HCT116 (cell line): ENCODE measurements around the gene RNF114. TPM values are rescaled to one million over a fixed set of nuclear protein-coding genes. Genes with fewer than 3 reads are reported as not detected.

Source experiments
- ATAC-seq: fragments of 200-7000 bp; cut with Tn5 transposase; 2 replicates; pipeline ENCODE4 v1.9.1; 2020; ENCODE audit warnings: mild to moderate bottlenecking, moderate library complexity
- BruUV-seq: library from RNA; stranded (reverse); fragments of 400-500 nt; replicated peaks from 2 replicates; lab custom pipeline; 2021; lab: Mats Ljungman, UMichigan
- CTCF ChIA-PET: fragments of 300-600 bp; sonication (Branson Sonifier 250); formaldehyde crosslinking; loops from one replicate; lab custom pipeline; 2021; ENCODE audit warnings: antibody characterized with exemption; lab: Charles Lee
- POLR2A ChIA-PET: fragments of 300-600, 350-600 bp; sonication (Branson Sonifier 250); formaldehyde crosslinking; loops from one replicate; lab custom pipeline; 2021; ENCODE audit warnings: antibody characterized with exemption; lab: Charles Lee
- RAD21 ChIA-PET, 2 experiments: fragments of 300-600 bp; sonication (Branson Sonifier 250); formaldehyde crosslinking; loops; one replicate each; lab custom pipeline; 2023; ENCODE audit warnings: low total read pairs in 2 of 2; ENCODE audit not compliant: uncharacterized antibody in 2 of 2, unreplicated experiment in 2 of 2, low non-redundant PET in 1 of 2; lab: Charles Lee
- DNase-seq: peaks from one replicate; pipeline ENCODE4 v3.0.0-alpha.2; 2010; ENCODE audit warnings: low read depth, low spot score
- H2AFZ ChIP-seq: fragments of 200-600 bp; shearing (Covaris generic), sonication (generic); 2 replicates; pipeline ENCODE4 v1.6.1; 2017; ENCODE audit warnings: low read depth, mixed run types, mixed read lengths, antibody characterized with exemption, low read length; ENCODE audit not compliant: poor library complexity, severe bottlenecking
- H3K27ac ChIP-seq: 2 replicates; pipeline ENCODE4 v1.5.1; 2012; ENCODE audit warnings: low read depth, low read length
- H3K27me3 ChIP-seq: fragments of 200-600 bp; sonication (generic); 2 replicates; pipeline ENCODE4 v1.6.1; 2016; ENCODE audit warnings: mixed run types, low read length, mixed read lengths; ENCODE audit not compliant: insufficient read depth
- H3K36me3 ChIP-seq, 2 experiments: fragments of 200-500 bp in 1 of 2; fragments of 200-600 bp in 1 of 2; sonication (Bioruptor generic) in 1 of 2; sonication (generic) in 1 of 2; 2 replicates each; pipeline versions ENCODE4 v1.5.1 to v1.6.1; 2014 to 2016; ENCODE audit warnings: low read length in 2 of 2, inconsistent platforms in 1 of 2, mixed read lengths in 1 of 2, mixed run types in 1 of 2; ENCODE audit not compliant: insufficient read depth in 2 of 2, control insufficient read depth in 1 of 2
- H3K4me1 ChIP-seq, 2 experiments: fragments of 200-600 bp in 1 of 2; sonication (generic) in 1 of 2; 2 replicates each; pipeline versions ENCODE4 v1.5.1 to v1.6.1; 2012 to 2017; ENCODE audit warnings: low read length in 2 of 2, inconsistent platforms in 1 of 2, mild to moderate bottlenecking in 1 of 2, mixed read lengths in 1 of 2, mixed run types in 1 of 2, moderate library complexity in 1 of 2; ENCODE audit not compliant: insufficient read depth in 2 of 2, control insufficient read depth in 1 of 2
- H3K4me2 ChIP-seq: fragments of 200-600 bp; sonication (generic); 2 replicates; pipeline ENCODE4 v1.6.1; 2017; ENCODE audit warnings: mixed run types, low read length, mixed read lengths
- H3K4me3 ChIP-seq, 2 experiments: fragments of 200-600 bp in 1 of 2; sonication (generic) in 1 of 2; replicated peaks in 1 of 2; 2 replicates each; pipeline ENCODE4 v1.5.1; 2011 to 2016; ENCODE audit warnings: low read length in 2 of 2, control low read depth in 1 of 2, low read depth in 1 of 2, mild to moderate bottlenecking in 1 of 2, mixed read lengths in 1 of 2, mixed run types in 1 of 2
- H3K79me2 ChIP-seq: fragments of 200-600 bp; sonication (generic); 2 replicates; pipeline ENCODE4 v1.6.1; 2017; ENCODE audit warnings: mild to moderate bottlenecking, mixed run types, low read length, moderate library complexity, mixed read lengths; ENCODE audit not compliant: insufficient read depth
- H3K9ac ChIP-seq: fragments of 200-600 bp; sonication (generic); 2 replicates; pipeline ENCODE4 v1.6.1; 2016; ENCODE audit warnings: low read length, mixed read lengths
- H3K9me2 ChIP-seq: fragments of 200-600 bp; sonication (generic), shearing (Covaris generic); 2 replicates; pipeline ENCODE4 v1.6.1; 2017; ENCODE audit warnings: mixed run types, mild to moderate bottlenecking, moderate library complexity; ENCODE audit not compliant: insufficient read depth
- H3K9me3 ChIP-seq, 2 experiments: fragments of 200-500 bp in 1 of 2; fragments of 200-600 bp in 1 of 2; sonication (Bioruptor generic) in 1 of 2; sonication (generic) in 1 of 2; 2 replicates each; pipeline ENCODE4 v1.6.1; 2014 to 2017; ENCODE audit warnings: low read length in 2 of 2, mixed read lengths in 2 of 2, inconsistent platforms in 1 of 2, low read depth in 1 of 2, mild to moderate bottlenecking in 1 of 2, mixed run types in 1 of 2, moderate library complexity in 1 of 2; ENCODE audit not compliant: control insufficient read depth in 1 of 2, insufficient read depth in 1 of 2
- H4K20me1 ChIP-seq: fragments of 200-600 bp; sonication (generic), shearing (Covaris generic); 2 replicates; pipeline ENCODE4 v1.6.1; 2017; ENCODE audit warnings: mixed run types, mild to moderate bottlenecking, moderate library complexity; ENCODE audit not compliant: insufficient read depth
- ATF3 ChIP-seq: IDR thresholded peaks from 2 replicates; pipeline ENCODE4 v1.6.1; 2012
- ELF1 ChIP-seq: IDR thresholded peaks from 2 replicates; pipeline ENCODE4 v1.6.1; 2012; ENCODE audit warnings: low read depth, borderline replicate concordance
- JUND ChIP-seq: IDR thresholded peaks from 2 replicates; pipeline ENCODE4 v1.6.1; 2012
- POLR2A ChIP-seq: IDR thresholded peaks from 2 replicates; pipeline ENCODE4 v1.7.0; 2011; ENCODE audit warnings: borderline replicate concordance; ENCODE audit not compliant: insufficient read depth, insufficient read length; ENCODE audit errors: extremely low read depth
- intact Hi-C: fragments of 100-400 bp; cut with micrococcal nuclease; formaldehyde crosslinking; loops from 2 replicates; pipeline ENCODE4 v1.10.0; 2022
- total RNA-seq: library from RNA; stranded (reverse); gene quantifications from one replicate; pipeline ENCODE4 v1.2.1, GENCODE V29; 2021; ENCODE audit not compliant: unreplicated experiment

Gene RNF114
- total RNA-seq, 1 experiment from 2014 or later = 66.8 TPM

- no peak for TF ChIP-seq ATF3
- no peak for TF ChIP-seq ELF1
- TF ChIP-seq POLR2A = no peak
Observed at GRCh38 chr20:49983123-49983847, 47.1 kb downstream of the RNF114 start (continued).

- ATAC-seq (no peak), DNase-seq (no peak)
- Histone ChIP-seq H3K9me3 (no peaks in the 10 kb centered on the region), H3K4me2 (peak overlapping the region; percentile 100), H4K20me1 (no peaks in the 10 kb centered on the region), H3K36me3 (peaks cover 23 to 48% of the 10 kb centered on the region in 2 experiments), H2AFZ (no peak overlapping the region), H3K4me1 (peaks cover 9 to 69% of the 10 kb centered on the region in 2 experiments), H3K27me3 (no peaks in the 10 kb centered on the region), H3K9me2 (no peaks in the 10 kb centered on the region), H3K9ac (peak overlapping the region; percentile 100), H3K4me3 (peak overlapping the region; percentile 69 to 100), H3K79me2 (peaks cover 49% of the 10 kb centered on the region), H3K27ac (peak overlapping the region; percentile 86; the same call in 1 of the 2 replicates)
- ChIA-PET RAD21 (no interaction called here), CTCF (interaction anchor here (1.4 kb wide), 1 partner anchor 87 kb away, joined by 7 read pairs; no protein-coding TSS in a partner anchor), POLR2A (interaction anchor here (0.7 kb wide), 1 partner anchor 266 kb away, joined by 3 read pairs; no protein-coding TSS in a partner anchor)
- intact Hi-C loops = loop anchor here (5.0 kb wide), 1 partner anchor 183 kb away; no protein-coding TSS in a partner anchor
- TF ChIP-seq JUND = no peak
- no TSS peak for BruUV-seq
Observed at GRCh38 chr20:49983848-49984408, 47.7 kb downstream of the RNF114 start.
